Measurements from ENCODE around the gene ACOT7. TPM values are rescaled to one million over a fixed set of nuclear protein-coding genes. Genes with fewer than 3 reads are reported as not detected.

The ACOT7 gene
- total and polyA plus RNA-seq, 2 experiments from 2014 or later = 167 to 169 TPM

DNA sequence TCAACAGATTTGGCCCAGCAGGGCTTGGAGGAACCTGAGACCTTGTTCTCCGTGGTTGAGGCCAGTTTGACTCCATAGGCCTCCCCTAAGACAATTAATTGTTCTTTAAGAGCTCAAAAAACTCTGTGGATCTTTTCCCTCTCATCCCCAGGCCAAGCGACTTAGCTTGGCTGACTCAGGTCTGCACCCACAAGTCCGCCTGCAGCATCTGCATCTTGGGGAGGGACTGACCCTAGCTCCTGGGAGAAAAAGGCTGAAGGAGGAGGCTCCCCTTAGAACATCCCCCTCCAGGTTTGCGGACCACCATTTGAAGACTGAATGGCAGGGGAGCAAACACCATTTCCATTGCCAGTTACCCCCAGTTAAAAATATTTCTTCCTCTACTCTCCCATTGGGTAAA is 27.7 kb upstream of the ACOT7 start:
- Mint-ChIP-seq H3K27me3 (ENCODE audit: insufficient read depth, low read depth, poor library complexity) (peaks cover 91% of the 10 kb centered on the region), H3K9me3 (no peaks in the 10 kb centered on the region), H3K36me3 (ENCODE audit: low read depth) (no peaks in the 10 kb centered on the region), H3K4me1 (peaks cover 6% of the 10 kb centered on the region; the same call in 2 of the 3 replicates), H3K27ac (no peak overlapping the region), H3K4me3 (no peak overlapping the region)
- H3F3A ChIP-seq (replicated peaks; ENCODE audit: low read depth) = peaks cover 22% of the 10 kb centered on the region
- no peaks in the 10 kb centered on the region for H3K36me3 ChIP-seq (ENCODE audit: insufficient read depth)
- H3K9me2 ChIP-seq (ENCODE audit: insufficient read depth) = no peaks in the 10 kb centered on the region
- no peak for DNase-seq (ENCODE audit: low spot score)
- peaks cover 7% of the 10 kb centered on the region; the same call in 1 of the 2 replicates for H3K4me1 ChIP-seq (ENCODE audit: insufficient read depth)
- TF ChIP-seq ZNF114 (CRISPR knock-in tag; IDR thresholded peaks at IDR 0.05) (no peak), POLR2AphosphoS5 (IDR thresholded peaks at IDR 0.05; ENCODE audit: low read depth) (no peak), CREB1 (CRISPR knock-in tag; IDR thresholded peaks at IDR 0.05; ENCODE audit: low read depth) (no peak), NANOG (IDR thresholded peaks at IDR 0.05; ENCODE audit: borderline replicate concordance) (no peak), ZNF331 (CRISPR knock-in tag; IDR thresholded peaks at IDR 0.05; ENCODE audit: low read depth) (no peak), STAT1 (IDR thresholded peaks at IDR 0.05; ENCODE audit: unreplicated experiment) (no peak)
- TF ChIP-seq, protein P1, sequence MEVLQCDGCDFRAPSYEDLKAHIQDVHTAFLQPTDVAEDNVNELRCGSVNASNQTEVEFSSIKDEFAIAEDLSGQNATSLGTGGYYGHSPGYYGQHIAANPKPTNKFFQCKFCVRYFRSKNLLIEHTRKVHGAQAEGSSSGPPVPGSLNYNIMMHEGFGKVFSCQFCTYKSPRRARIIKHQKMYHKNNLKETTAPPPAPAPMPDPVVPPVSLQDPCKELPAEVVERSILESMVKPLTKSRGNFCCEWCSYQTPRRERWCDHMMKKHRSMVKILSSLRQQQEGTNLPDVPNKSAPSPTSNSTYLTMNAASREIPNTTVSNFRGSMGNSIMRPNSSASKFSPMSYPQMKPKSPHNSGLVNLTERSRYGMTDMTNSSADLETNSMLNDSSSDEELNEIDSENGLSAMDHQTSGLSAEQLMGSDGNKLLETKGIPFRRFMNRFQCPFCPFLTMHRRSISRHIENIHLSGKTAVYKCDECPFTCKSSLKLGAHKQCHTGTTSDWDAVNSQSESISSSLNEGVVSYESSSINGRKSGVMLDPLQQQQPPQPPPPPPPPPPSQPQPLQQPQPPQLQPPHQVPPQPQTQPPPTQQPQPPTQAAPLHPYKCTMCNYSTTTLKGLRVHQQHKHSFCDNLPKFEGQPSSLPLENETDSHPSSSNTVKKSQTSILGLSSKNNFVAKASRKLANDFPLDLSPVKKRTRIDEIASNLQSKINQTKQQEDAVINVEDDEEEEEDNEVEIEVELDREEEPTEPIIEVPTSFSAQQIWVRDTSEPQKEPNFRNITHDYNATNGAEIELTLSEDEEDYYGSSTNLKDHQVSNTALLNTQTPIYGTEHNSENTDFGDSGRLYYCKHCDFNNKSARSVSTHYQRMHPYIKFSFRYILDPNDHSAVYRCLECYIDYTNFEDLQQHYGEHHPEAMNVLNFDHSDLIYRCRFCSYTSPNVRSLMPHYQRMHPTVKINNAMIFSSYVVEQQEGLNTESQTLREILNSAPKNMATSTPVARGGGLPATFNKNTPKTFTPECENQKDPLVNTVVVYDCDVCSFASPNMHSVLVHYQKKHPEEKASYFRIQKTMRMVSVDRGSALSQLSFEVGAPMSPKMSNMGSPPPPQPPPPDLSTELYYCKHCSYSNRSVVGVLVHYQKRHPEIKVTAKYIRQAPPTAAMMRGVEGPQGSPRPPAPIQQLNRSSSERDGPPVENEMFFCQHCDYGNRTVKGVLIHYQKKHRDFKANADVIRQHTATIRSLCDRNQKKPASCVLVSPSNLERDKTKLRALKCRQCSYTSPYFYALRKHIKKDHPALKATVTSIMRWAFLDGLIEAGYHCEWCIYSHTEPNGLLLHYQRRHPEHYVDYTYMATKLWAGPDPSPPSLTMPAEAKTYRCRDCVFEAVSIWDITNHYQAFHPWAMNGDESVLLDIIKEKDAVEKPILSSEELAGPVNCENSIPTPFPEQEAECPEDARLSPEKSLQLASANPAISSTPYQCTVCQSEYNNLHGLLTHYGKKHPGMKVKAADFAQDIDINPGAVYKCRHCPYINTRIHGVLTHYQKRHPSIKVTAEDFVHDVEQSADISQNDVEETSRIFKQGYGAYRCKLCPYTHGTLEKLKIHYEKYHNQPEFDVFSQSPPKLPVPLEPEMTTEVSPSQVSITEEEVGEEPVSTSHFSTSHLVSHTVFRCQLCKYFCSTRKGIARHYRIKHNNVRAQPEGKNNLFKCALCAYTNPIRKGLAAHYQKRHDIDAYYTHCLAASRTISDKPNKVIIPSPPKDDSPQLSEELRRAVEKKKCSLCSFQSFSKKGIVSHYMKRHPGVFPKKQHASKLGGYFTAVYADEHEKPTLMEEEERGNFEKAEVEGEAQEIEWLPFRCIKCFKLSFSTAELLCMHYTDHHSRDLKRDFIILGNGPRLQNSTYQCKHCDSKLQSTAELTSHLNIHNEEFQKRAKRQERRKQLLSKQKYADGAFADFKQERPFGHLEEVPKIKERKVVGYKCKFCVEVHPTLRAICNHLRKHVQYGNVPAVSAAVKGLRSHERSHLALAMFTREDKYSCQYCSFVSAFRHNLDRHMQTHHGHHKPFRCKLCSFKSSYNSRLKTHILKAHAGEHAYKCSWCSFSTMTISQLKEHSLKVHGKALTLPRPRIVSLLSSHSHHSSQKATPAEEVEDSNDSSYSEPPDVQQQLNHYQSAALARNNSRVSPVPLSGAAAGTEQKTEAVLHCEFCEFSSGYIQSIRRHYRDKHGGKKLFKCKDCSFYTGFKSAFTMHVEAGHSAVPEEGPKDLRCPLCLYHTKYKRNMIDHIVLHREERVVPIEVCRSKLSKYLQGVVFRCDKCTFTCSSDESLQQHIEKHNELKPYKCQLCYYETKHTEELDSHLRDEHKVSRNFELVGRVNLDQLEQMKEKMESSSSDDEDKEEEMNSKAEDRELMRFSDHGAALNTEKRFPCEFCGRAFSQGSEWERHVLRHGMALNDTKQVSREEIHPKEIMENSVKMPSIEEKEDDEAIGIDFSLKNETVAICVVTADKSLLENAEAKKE (CRISPR knock-in tag; IDR thresholded peaks at IDR 0.05) = no peak
- no peak overlapping the region for H3K4me2 ChIP-seq
- H3K79me2 ChIP-seq (replicated peaks; ENCODE audit: insufficient read depth) = no peaks in the 10 kb centered on the region
- H2AFZ ChIP-seq = no peak overlapping the region
- H3K27me3 ChIP-seq (ENCODE audit: insufficient read depth) = peaks cover 100% of the 10 kb centered on the region
- H3K27ac ChIP-seq (ENCODE audit: low read depth) = no peak overlapping the region
- ATAC-seq = no peak
- no peak overlapping the region for H3K4me3 ChIP-seq
- H4K20me1 ChIP-seq (replicated peaks; ENCODE audit: insufficient read depth) = peaks cover 8% of the 10 kb centered on the region; the same call in 1 of the 2 replicates

Data from GM23338 (cell line).